ENCODE measurements around the gene KDM4D. TPM values are rescaled to one million over a fixed set of nuclear protein-coding genes. Genes with fewer than 3 reads are reported as not detected.

The KDM4D gene
- total RNA-seq, 1 donor = 0.72 TPM

GRCh38 chr11:94925422-94926270 is 47.9 kb upstream of the KDM4D start:
- H3K27ac ChIP-seq (ENCODE audit: low read depth, low read length) = peak overlapping the region; percentile 64
- no peak for TF ChIP-seq CTCF (IDR thresholded peaks at IDR 0.05; ENCODE audit: extremely low read depth, low read depth, low read length)
- H3K79me2 ChIP-seq (ENCODE audit: insufficient read depth, low read length) = no peaks in the 10 kb centered on the region
- H4K20me1 ChIP-seq (ENCODE audit: insufficient read depth, low read length) = no peaks in the 10 kb centered on the region
- no peaks in the 10 kb centered on the region for H3K36me3 ChIP-seq (ENCODE audit: insufficient read depth, low read length)
- H3K4me2 ChIP-seq (ENCODE audit: insufficient read depth, low read length) = no peak overlapping the region
- H3K27me3 ChIP-seq (ENCODE audit: insufficient read depth, low read length) = no peaks in the 10 kb centered on the region
- H2AFZ ChIP-seq (ENCODE audit: low read length) = peak overlapping the region; percentile 23
- peaks cover 36% of the 10 kb centered on the region for H3K4me1 ChIP-seq (ENCODE audit: insufficient read depth, low read length)
- no peaks in the 10 kb centered on the region for H3K9me3 ChIP-seq (ENCODE audit: low read depth, low read length)
- peak; percentile 53 for DNase-seq (ENCODE audit: insufficient read length, low spot score, missing footprints)
- no peak overlapping the region for H3K4me3 ChIP-seq (ENCODE audit: insufficient read depth, low read length)

- peak overlapping the region; percentile 64 for H3K27ac ChIP-seq (ENCODE audit: low read depth, low read length)
- TF ChIP-seq CTCF (IDR thresholded peaks at IDR 0.05; ENCODE audit: extremely low read depth, low read depth, low read length) = no peak
- peak overlapping the region; percentile 19 for H3K4me2 ChIP-seq (ENCODE audit: insufficient read depth, low read length)
- H3K36me3 ChIP-seq (ENCODE audit: insufficient read depth, low read length) = no peaks in the 10 kb centered on the region
- H3K79me2 ChIP-seq (ENCODE audit: insufficient read depth, low read length) = no peaks in the 10 kb centered on the region
- no peaks in the 10 kb centered on the region for H3K27me3 ChIP-seq (ENCODE audit: insufficient read depth, low read length)
- no peaks in the 10 kb centered on the region for H4K20me1 ChIP-seq (ENCODE audit: insufficient read depth, low read length)
- H3K4me3 ChIP-seq (ENCODE audit: insufficient read depth, low read length) = no peak overlapping the region
- H2AFZ ChIP-seq (ENCODE audit: low read length) = no peak overlapping the region
- no peaks in the 10 kb centered on the region for H3K9me3 ChIP-seq (ENCODE audit: low read depth, low read length)
- no peak for DNase-seq (ENCODE audit: insufficient read length, low spot score, missing footprints)
- peaks cover 36% of the 10 kb centered on the region for H3K4me1 ChIP-seq (ENCODE audit: insufficient read depth, low read length)
Measured at GRCh38 chr11:94926271-94926625, 47.3 kb upstream of the KDM4D start.

- no peaks in the 10 kb centered on the region for H4K20me1 ChIP-seq (ENCODE audit: insufficient read depth, low read length)
Measured at GRCh38 chr11:94926698-94927237, 46.7 kb upstream of the KDM4D start.

More at GRCh38 chr11:94926698-94927237, 46.7 kb upstream of the KDM4D start:
- Histone ChIP-seq H3K9me3 (ENCODE audit: low read depth, low read length) (no peaks in the 10 kb centered on the region), H3K36me3 (ENCODE audit: insufficient read depth, low read length) (no peaks in the 10 kb centered on the region), H3K4me3 (ENCODE audit: insufficient read depth, low read length) (no peak overlapping the region), H3K27me3 (ENCODE audit: insufficient read depth, low read length) (no peaks in the 10 kb centered on the region), H3K4me1 (ENCODE audit: insufficient read depth, low read length) (peaks cover 36% of the 10 kb centered on the region), H3K27ac (ENCODE audit: low read depth, low read length) (peak overlapping the region; percentile 64), H3K79me2 (ENCODE audit: insufficient read depth, low read length) (no peaks in the 10 kb centered on the region), H2AFZ (ENCODE audit: low read length) (no peak overlapping the region), H3K4me2 (ENCODE audit: insufficient read depth, low read length) (peak overlapping the region; percentile 19)
- DNase-seq (ENCODE audit: insufficient read length, low spot score, missing footprints) = peak; percentile 93
- TF ChIP-seq CTCF (IDR thresholded peaks at IDR 0.05; ENCODE audit: extremely low read depth, low read depth, low read length) = no peak

Measured in osteoblast (primary cell).